ENCODE results near the gene ATRX. TPM values are rescaled to one million over a fixed set of nuclear protein-coding genes. Genes with fewer than 3 reads are reported as not detected.
"Not testable (repeated sequence)": the region's sequence is repeated elsewhere in the genome, so short reads cannot be mapped to it uniquely, and the experiment has no call there.

The ATRX gene
- polyA plus RNA-seq, 3 donors from 2014 or later = 13.2 to 79.8 (median 25.5) TPM

- Mint-ChIP-seq H3K9me3 (no peaks in the 10 kb centered on the region), H3K27ac (no peak overlapping the region), H3K36me3 (peaks cover 0 to 3% (median 2%) of the 10 kb centered on the region in 3 donors), H3K4me1 (peaks cover 36 to 48% of the 10 kb centered on the region in 2 donors), H3K27me3 (ENCODE audit: low read depth in 3 of 3) (peaks cover 0 to 3% (median 2%) of the 10 kb centered on the region in 3 donors), H3K4me3 (peak overlapping the region in 2 of 5 donors; percentile 7 to 47)
- no peak for DNase-seq
These were observed 14.4 kb downstream of the ATRX start for GRCh38 chrX:77771601-77772000.

GRCh38 chrX:77768787-77769186 is 17.2 kb downstream of the ATRX start:
- H3K36me3 Mint-ChIP-seq = peaks cover 0 to 3% (median 2%) of the 10 kb centered on the region in 3 donors
- no peaks in the 10 kb centered on the region for H3K9me3 Mint-ChIP-seq
- peak overlapping the region in 4 of 6 donors; percentile 1 to 64 (median 20) for H3K27ac Mint-ChIP-seq
- H3K4me3 Mint-ChIP-seq = peak overlapping the region; percentile 8 to 36 (median 20)
- peaks cover 34 to 44% of the 10 kb centered on the region in 2 donors for H3K4me1 Mint-ChIP-seq
- peak in 1 of 3 donors; percentile 8 for DNase-seq
- peaks cover 0 to 3% (median 2%) of the 10 kb centered on the region in 3 donors for H3K27me3 Mint-ChIP-seq (ENCODE audit: low read depth in 3 of 3)

GRCh38 chrX:77766212-77766611 is 19.8 kb downstream of the ATRX start:
- not testable (repeated sequence) for DNase-seq; H3K27ac Mint-ChIP-seq; H3K27me3 Mint-ChIP-seq (ENCODE audit: low read depth in 3 of 3); H3K4me3 Mint-ChIP-seq; H3K36me3 Mint-ChIP-seq; H3K9me3 Mint-ChIP-seq
- H3K4me1 Mint-ChIP-seq = peaks cover 32 to 45% of the 10 kb centered on the region in 2 donors

DNA sequence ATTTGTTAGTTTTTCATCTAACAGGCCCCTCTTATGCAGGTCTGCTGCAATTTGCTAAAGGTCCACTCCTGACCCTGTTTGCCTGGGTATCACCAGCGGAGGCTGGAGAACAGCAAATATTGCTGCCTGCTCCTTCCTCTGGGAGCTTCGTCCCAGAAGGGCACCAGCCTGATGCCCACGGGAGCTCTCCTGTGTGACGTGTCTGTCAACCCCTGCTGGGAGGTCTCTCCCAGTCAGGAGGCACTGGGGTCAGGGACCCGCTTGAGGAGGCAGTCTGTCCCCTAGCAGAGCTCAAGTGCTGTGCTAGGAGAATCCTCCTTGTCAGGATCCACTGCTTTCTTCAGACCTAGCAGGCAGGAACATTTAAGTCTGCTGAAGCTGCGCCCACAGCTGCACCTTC is 30.5 kb downstream of the ATRX start:
- Mint-ChIP-seq H3K27ac (no peak overlapping the region), H3K9me3 (no peaks in the 10 kb centered on the region), H3K4me1 (peaks cover 32 to 47% of the 10 kb centered on the region in 2 donors), H3K27me3 (ENCODE audit: low read depth in 3 of 3) (peaks cover 0 to 5% (median 4%) of the 10 kb centered on the region in 3 donors), H3K36me3 (peaks cover 0 to 4% (median 0%) of the 10 kb centered on the region in 3 donors), H3K4me3 (no peak overlapping the region)
- no peak for DNase-seq

DNA sequence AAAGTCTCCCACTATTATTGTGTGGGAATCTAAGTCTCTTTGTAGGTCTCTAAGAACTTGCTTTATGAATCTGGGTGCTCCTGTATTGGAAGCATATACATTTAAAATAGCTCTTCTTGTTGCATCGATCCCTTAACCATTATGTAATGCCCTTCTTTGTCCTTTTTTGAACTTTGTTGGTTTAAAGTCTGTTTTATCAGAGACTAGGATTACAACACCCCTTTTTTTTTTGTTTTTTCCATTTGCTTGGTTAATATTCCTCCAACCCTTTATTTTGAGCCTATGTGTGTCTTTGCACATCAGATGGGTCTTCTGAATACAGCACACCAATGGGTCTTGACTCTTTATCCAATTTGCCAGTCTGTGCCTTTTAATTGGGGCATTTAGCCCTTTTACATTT is 32.1 kb downstream of the ATRX start:
- not testable (repeated sequence) for H3K4me3 Mint-ChIP-seq; DNase-seq; H3K27ac Mint-ChIP-seq; H3K27me3 Mint-ChIP-seq (ENCODE audit: low read depth in 3 of 3); H3K36me3 Mint-ChIP-seq; H3K9me3 Mint-ChIP-seq
- peaks cover 27 to 45% of the 10 kb centered on the region in 2 donors for H3K4me1 Mint-ChIP-seq

DNA sequence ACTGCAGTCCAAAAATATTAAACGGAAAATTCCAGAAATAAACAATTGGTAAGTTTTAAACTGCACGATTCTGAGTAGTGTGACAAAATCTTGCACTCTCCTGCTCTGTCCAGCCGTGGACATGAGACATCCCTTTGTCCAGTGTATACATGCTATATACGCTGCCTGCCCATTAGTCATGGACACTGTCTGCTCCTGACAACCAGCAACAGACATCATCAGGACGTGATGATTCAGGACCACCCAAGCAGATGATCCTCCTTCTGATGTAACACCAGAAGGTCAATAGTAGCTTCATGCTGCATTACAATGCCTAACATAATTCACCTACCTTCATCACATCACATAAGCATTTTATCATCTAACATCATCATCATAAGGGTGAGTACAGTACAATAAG is 36.3 kb downstream of the ATRX start:
- Mint-ChIP-seq H3K27ac (peak overlapping the region in 2 of 6 donors; percentile 10 to 48), H3K9me3 (no peaks in the 10 kb centered on the region), H3K4me1 (peaks cover 37 to 65% of the 10 kb centered on the region in 2 donors), H3K27me3 (ENCODE audit: low read depth in 3 of 3) (peaks cover 0 to 2% (median 2%) of the 10 kb centered on the region in 3 donors), H3K36me3 (peaks cover 0 to 1% (median 0%) of the 10 kb centered on the region in 3 donors), H3K4me3 (no peak overlapping the region)
- DNase-seq = no peak

DNA sequence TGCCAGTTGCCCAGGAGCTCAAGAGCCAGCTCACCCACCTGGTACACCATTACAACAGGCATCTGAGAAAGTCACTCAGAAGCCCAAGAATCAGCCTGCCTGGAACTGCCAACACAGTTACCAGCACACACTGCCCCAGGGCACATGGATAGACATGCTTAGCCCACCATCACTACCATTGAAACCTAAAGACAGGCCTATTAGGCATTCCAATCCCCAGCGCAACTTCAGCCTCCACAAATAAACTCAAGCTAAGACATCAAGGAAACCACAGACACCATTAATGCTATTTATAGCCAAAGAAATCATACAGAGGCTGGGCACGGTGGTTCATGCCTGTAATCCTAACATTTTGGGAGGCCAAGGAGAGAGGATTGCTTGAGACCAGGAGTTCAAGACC is 42.3 kb downstream of the ATRX start:
- Mint-ChIP-seq H3K36me3 (no peaks in the 10 kb centered on the region), H3K9me3 (no peaks in the 10 kb centered on the region), H3K27me3 (ENCODE audit: low read depth in 3 of 3) (peaks cover 0 to 2% (median 0%) of the 10 kb centered on the region in 3 donors), H3K27ac (peak overlapping the region in 4 of 6 donors; percentile 30 to 46 (median 35)), H3K4me1 (peaks cover 59 to 82% of the 10 kb centered on the region in 2 donors), H3K4me3 (peak overlapping the region; percentile 24 to 57 (median 51))
- no peak for DNase-seq

DNA sequence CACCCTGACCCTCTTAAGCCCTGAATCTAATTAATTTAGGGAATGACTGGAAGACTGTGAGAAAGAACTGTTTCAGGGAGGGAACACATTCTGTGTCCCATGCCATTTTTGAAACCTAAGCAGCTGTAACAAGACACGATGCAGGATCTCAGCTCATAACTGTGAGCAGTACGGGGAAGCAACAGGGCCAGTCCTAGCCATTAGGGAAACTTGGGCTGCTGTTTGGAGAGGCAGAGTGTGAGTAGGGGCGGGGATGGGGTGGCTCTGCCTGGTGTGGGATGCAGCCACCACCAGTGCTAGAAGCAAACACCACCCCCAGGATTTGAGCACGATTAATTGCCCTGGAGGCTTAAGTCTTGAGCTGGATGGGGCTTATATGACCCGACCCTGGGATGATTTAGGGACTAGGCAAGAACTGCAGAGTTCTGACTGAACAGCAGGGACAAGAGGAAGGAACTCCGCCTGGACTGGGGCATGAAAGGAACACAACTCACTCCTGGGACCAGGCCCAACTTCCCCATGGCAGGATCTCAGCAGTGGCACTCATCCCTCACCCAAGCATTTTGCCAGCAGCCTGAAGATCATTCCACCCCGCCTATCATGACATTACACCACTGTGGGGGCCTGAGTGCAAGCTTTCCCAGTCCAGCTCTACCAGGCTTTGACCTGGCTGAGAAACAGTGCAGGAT is 43.1 kb downstream of the ATRX start:
- Mint-ChIP-seq H3K27ac (peak overlapping the region in 4 of 6 donors; percentile 31 to 62 (median 39)), H3K4me1 (peaks cover 57 to 79% of the 10 kb centered on the region in 2 donors), H3K4me3 (peak overlapping the region in 3 of 5 donors; percentile 17 to 44 (median 22)), H3K27me3 (ENCODE audit: low read depth in 3 of 3) (peaks cover 0 to 2% (median 0%) of the 10 kb centered on the region in 3 donors), H3K9me3 (no peaks in the 10 kb centered on the region), H3K36me3 (no peaks in the 10 kb centered on the region)
- DNase-seq = no peak

GRCh38 chrX:77740376-77740905 is 45.6 kb downstream of the ATRX start:
- Mint-ChIP-seq H3K36me3 (no peaks in the 10 kb centered on the region), H3K4me3 (peak overlapping the region in 3 of 5 donors; percentile 2 to 7 (median 4)), H3K27ac (peak overlapping the region; percentile 11 to 78 (median 62)), H3K9me3 (no peaks in the 10 kb centered on the region), H3K27me3 (ENCODE audit: low read depth in 3 of 3) (no peaks in the 10 kb centered on the region), H3K4me1 (peaks cover 50 to 68% of the 10 kb centered on the region in 2 donors)
- no peak for DNase-seq

- H3K27me3 Mint-ChIP-seq (ENCODE audit: low read depth in 3 of 3) = peaks cover 0 to 2% (median 0%) of the 10 kb centered on the region in 3 donors
- peak overlapping the region in 1 of 6 donors; percentile 74 for H3K27ac Mint-ChIP-seq
- no peak for DNase-seq
- no peak overlapping the region for H3K4me3 Mint-ChIP-seq
- no peaks in the 10 kb centered on the region for H3K9me3 Mint-ChIP-seq
- H3K36me3 Mint-ChIP-seq = no peaks in the 10 kb centered on the region
- H3K4me1 Mint-ChIP-seq = peaks cover 33 to 44% of the 10 kb centered on the region in 2 donors
These were observed 52.7 kb downstream of the ATRX start for GRCh38 chrX:77733342-77733741.

DNA sequence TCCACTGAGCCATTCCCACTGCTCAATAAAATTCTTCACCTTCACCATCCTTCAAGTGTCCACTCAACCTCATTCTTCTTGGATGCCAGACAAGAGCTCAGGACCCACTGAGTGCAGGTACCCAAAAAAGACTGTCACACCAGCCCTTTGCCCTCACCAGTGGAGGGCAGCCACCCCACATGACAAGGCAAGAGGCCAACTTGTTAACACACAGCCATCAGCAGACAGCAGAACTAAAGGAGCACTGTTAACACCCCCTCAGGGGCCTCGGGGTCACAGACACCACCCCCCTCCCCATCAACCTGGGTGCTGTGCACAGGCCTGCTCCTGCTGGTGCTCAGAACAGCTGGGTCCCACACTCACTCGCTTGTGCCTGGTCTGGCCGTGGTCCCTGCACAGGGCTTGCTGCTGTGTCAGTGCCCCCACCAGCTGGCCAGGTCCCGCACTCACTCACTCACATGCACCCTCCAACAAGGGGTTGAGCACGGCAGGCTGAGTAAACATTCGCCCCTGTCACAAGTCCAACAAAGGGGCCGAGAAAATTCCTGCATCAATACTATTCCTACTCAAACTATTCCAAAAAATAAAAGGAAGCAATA is 54.1 kb downstream of the ATRX start:
- Mint-ChIP-seq H3K27me3 (ENCODE audit: low read depth in 3 of 3) (peaks cover 0 to 2% (median 0%) of the 10 kb centered on the region in 3 donors), H3K27ac (peak overlapping the region in 3 of 6 donors; percentile 12 to 66 (median 51)), H3K9me3 (no peaks in the 10 kb centered on the region), H3K36me3 (no peaks in the 10 kb centered on the region), H3K4me1 (peaks cover 34 to 47% of the 10 kb centered on the region in 2 donors), H3K4me3 (peak overlapping the region in 2 of 5 donors; percentile 15 to 19)
- peak in 1 of 3 donors; percentile 6 for DNase-seq

DNA sequence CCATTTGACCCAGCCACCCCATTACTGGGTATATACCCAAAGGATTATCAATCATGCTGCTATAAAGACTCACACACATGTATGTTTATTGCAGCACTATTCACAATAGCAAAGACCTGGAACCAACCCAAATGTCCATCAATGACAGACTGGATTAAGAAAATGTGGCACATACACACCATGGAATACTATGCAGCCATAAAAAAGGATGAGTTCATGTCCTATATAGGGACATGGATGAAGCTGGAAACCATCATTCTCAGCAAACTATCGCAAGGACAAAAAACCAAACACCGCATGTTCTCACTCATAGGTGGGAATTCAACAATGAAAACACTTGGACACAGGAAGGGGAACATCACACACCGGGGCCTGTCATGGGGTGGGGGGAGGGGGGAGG is 59.9 kb downstream of the ATRX start:
- not testable (repeated sequence) for H3K27ac Mint-ChIP-seq, DNase-seq

GRCh38 chrX:77723681-77724080 is 62.3 kb downstream of the ATRX start:
- Mint-ChIP-seq H3K4me1 (peaks cover 50 to 72% of the 10 kb centered on the region in 2 donors), H3K27me3 (ENCODE audit: low read depth in 3 of 3) (peaks cover 0 to 10% (median 2%) of the 10 kb centered on the region in 3 donors), H3K36me3 (no peaks in the 10 kb centered on the region), H3K9me3 (peaks cover 0 to 2% (median 0%) of the 10 kb centered on the region in 6 donors), H3K27ac (peak overlapping the region in 1 of 6 donors; percentile 9), H3K4me3 (no peak overlapping the region)
- no peak for DNase-seq

More for the DNA sequence above, 59.9 kb downstream of the ATRX start:
- not testable (repeated sequence) for H3K9me3 Mint-ChIP-seq; H3K36me3 Mint-ChIP-seq; H3K27me3 Mint-ChIP-seq (ENCODE audit: low read depth in 3 of 3); H3K4me3 Mint-ChIP-seq
- H3K4me1 Mint-ChIP-seq = peaks cover 36 to 63% of the 10 kb centered on the region in 2 donors

- H3K4me3 Mint-ChIP-seq = peak overlapping the region in 3 of 5 donors; percentile 1 to 38 (median 19)
- H3K27ac Mint-ChIP-seq = peak overlapping the region in 2 of 6 donors; percentile 47 to 69
- peaks cover 0 to 2% (median 0%) of the 10 kb centered on the region in 6 donors for H3K9me3 Mint-ChIP-seq
- peaks cover 49 to 68% of the 10 kb centered on the region in 2 donors for H3K4me1 Mint-ChIP-seq
- peaks cover 0 to 3% (median 0%) of the 10 kb centered on the region in 3 donors for H3K36me3 Mint-ChIP-seq
- no peak for DNase-seq
- peaks cover 0 to 10% (median 4%) of the 10 kb centered on the region in 3 donors for H3K27me3 Mint-ChIP-seq (ENCODE audit: low read depth in 3 of 3)
These were observed 66.6 kb downstream of the ATRX start for GRCh38 chrX:77719388-77719787.
